Mesothelial cell of epicardium (in vitro differentiated cells): ENCODE data around the gene PCTP. TPM values are rescaled to one million over a fixed set of nuclear protein-coding genes. Genes with fewer than 3 reads are reported as not detected.

Experiments used
- DNase-seq, 2 experiments: peaks; one replicate each; pipeline ENCODE4 v3.0.0; 2021; ENCODE audit warnings: low spot score in 2 of 2; ENCODE audit not compliant: unreplicated experiment in 2 of 2
- H3K27ac Mint-ChIP-seq: 2 replicates; pipeline ENCODE4 v1.8.0; 2021; ENCODE audit warnings: mixed read lengths
- H3K27me3 Mint-ChIP-seq: 2 replicates; pipeline ENCODE4 v1.8.0; 2021; ENCODE audit warnings: low read depth, mixed read lengths
- H3K36me3 Mint-ChIP-seq: 2 replicates; pipeline ENCODE4 v1.8.0; 2021; ENCODE audit warnings: mixed read lengths
- H3K4me1 Mint-ChIP-seq: 2 replicates; pipeline ENCODE4 v1.8.0; 2021; ENCODE audit warnings: mixed read lengths
- H3K4me3 Mint-ChIP-seq: 2 replicates; pipeline ENCODE4 v1.8.0; 2021; ENCODE audit warnings: mild to moderate bottlenecking, moderate library complexity, mixed read lengths
- H3K9me3 Mint-ChIP-seq: 2 replicates; pipeline ENCODE4 v1.8.0; 2021; ENCODE audit warnings: mixed read lengths
- CTCF ChIP-seq: fragments of 200-600 bp; sonication (generic); IDR thresholded peaks from one replicate; pipeline ENCODE4 v1.5.0; 2021; ENCODE audit warnings: antibody characterized with exemption; ENCODE audit not compliant: unreplicated experiment
- total RNA-seq: library from RNA; stranded (reverse); gene quantifications from 3 replicates; pipeline ENCODE4 v1.2.1, GENCODE V29; 2021

The PCTP gene
- total RNA-seq, 1 donor from 2014 or later = 13.3 TPM

DNA sequence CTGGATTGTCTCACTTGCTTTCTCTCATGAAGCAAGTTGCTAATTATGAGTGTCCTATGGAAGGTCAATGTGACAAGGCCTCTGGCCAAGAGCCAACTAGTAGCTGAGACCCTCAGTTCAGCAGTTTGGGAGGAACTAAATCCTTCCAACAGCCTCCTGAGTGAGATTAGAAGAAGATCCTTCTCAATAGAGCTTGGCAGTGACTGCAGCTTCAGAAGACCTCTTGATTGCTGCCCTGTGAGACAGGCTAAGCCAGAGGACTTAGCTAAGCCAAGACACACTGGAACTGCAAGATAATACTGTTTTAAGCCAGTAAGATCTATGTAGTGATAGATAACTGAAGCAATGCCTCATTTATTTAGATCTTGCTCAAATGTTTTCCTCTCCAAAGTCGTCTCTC is 34.3 kb downstream of the PCTP start:
- Mint-ChIP-seq H3K9me3 (no peaks in the 10 kb centered on the region), H3K36me3 (no peaks in the 10 kb centered on the region), H3K27ac (no peak overlapping the region), H3K4me1 (no peaks in the 10 kb centered on the region), H3K4me3 (no peak overlapping the region), H3K27me3 (no peaks in the 10 kb centered on the region)
- DNase-seq = no peak
- no peak for TF ChIP-seq CTCF

GRCh38 chr17:55793272-55793671 is 42.4 kb downstream of the PCTP start:
- Mint-ChIP-seq H3K4me3 (no peak overlapping the region), H3K4me1 (no peaks in the 10 kb centered on the region), H3K27ac (no peak overlapping the region), H3K27me3 (peaks cover 11% of the 10 kb centered on the region), H3K9me3 (no peaks in the 10 kb centered on the region), H3K36me3 (no peaks in the 10 kb centered on the region)
- TF ChIP-seq CTCF = no peak
- no peak for DNase-seq

GRCh38 chr17:55794725-55795482 is 44.1 kb downstream of the PCTP start:
- H3K4me3 Mint-ChIP-seq = no peak overlapping the region
- H3K4me1 Mint-ChIP-seq = no peaks in the 10 kb centered on the region
- H3K27ac Mint-ChIP-seq = no peak overlapping the region
- H3K9me3 Mint-ChIP-seq = peaks cover 7% of the 10 kb centered on the region
- no peaks in the 10 kb centered on the region for H3K36me3 Mint-ChIP-seq
- no peak for TF ChIP-seq CTCF
- no peak for DNase-seq
- H3K27me3 Mint-ChIP-seq = peaks cover 11% of the 10 kb centered on the region

GRCh38 chr17:55806745-55807495 is 56.1 kb downstream of the PCTP start:
- no peak for DNase-seq
- H3K4me1 Mint-ChIP-seq = no peaks in the 10 kb centered on the region

DNA sequence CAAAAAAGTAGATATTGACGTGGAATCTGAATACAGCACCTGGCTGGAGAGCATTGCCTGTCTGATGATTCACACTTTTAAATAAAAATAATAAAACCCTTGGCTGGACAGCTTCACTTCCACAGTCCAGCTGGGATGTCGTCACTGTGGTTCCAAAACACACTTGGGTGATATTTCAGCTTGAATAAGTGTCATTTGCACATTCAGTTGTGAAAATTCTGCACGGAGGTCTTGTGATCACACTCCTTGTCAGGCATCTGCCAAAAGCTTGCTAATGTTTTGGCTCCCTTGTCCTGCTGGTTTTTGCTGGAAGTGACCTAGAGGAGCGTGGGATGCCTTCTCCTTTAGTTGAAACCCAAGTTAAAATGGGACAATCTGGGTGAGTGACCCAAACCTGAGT is 60.7 kb downstream of the PCTP start:
- H3K36me3 Mint-ChIP-seq = no peaks in the 10 kb centered on the region

More at GRCh38 chr17:55806745-55807495, 56.1 kb downstream of the PCTP start:
- H3K27ac Mint-ChIP-seq = no peak overlapping the region
- H3K9me3 Mint-ChIP-seq = peaks cover 21% of the 10 kb centered on the region
- no peak overlapping the region for H3K4me3 Mint-ChIP-seq
- H3K36me3 Mint-ChIP-seq = peaks cover 1% of the 10 kb centered on the region
- no peak for TF ChIP-seq CTCF
- H3K27me3 Mint-ChIP-seq = peaks cover 3% of the 10 kb centered on the region

More for the DNA sequence above, 60.7 kb downstream of the PCTP start:
- no peak overlapping the region for H3K4me3 Mint-ChIP-seq
- peaks cover 1% of the 10 kb centered on the region for H3K27me3 Mint-ChIP-seq
- H3K27ac Mint-ChIP-seq = no peak overlapping the region
- DNase-seq = no peak
- H3K9me3 Mint-ChIP-seq = no peaks in the 10 kb centered on the region
- H3K4me1 Mint-ChIP-seq = peaks cover 1% of the 10 kb centered on the region
- TF ChIP-seq CTCF = no peak
